GM12878 (cell line): ENCODE data around the gene PI16. TPM values are rescaled to one million over a fixed set of nuclear protein-coding genes. Genes with fewer than 3 reads are reported as not detected.

Experiments used
- ATAC-seq: fragments of 200-7000 bp; cut with Tn5 transposase; 3 replicates; pipeline ENCODE4 v1.9.1; 2020; ENCODE audit warnings: mild to moderate bottlenecking, moderate library complexity
- BruUV-seq: library from RNA; stranded (reverse); fragments of 400-500 nt; replicated peaks from 2 replicates; lab custom pipeline; 2021; lab: Mats Ljungman, UMichigan
- CTCF ChIA-PET: fragments of 300-600 bp; sonication (Branson Sonifier 250); formaldehyde crosslinking; extraction: SDS; loops from one replicate; lab custom pipeline; 2021; ENCODE audit warnings: inconsistent platforms; lab: Yijun Ruan, JAX
- POLR2A ChIA-PET: fragments of 350-600 bp; formaldehyde crosslinking; extraction: SDS; loops from one replicate; lab custom pipeline; 2021; ENCODE audit warnings: inconsistent platforms; lab: Charles Lee
- RAD21 ChIA-PET: fragments of 300-600 bp; sonication (Branson Sonifier 250); formaldehyde crosslinking; loops from one replicate; lab custom pipeline; 2023; ENCODE audit warnings: antibody characterized with exemption; ENCODE audit not compliant: unreplicated experiment; lab: Charles Lee
- SMC1A ChIA-PET: fragments of 300-600 bp; sonication (Branson Sonifier 250); formaldehyde crosslinking; loops from one replicate; lab custom pipeline; 2023; ENCODE audit not compliant: unreplicated experiment, uncharacterized antibody; lab: Charles Lee
- DNase-seq: peaks from one replicate; pipeline ENCODE4 v3.0.0-alpha.2; 2011; ENCODE audit warnings: low read depth, low spot score
- FAIRE-seq: peaks from 3 replicates; lab custom pipeline; 2011; peaks lifted over from hg19 to GRCh38; lab: Jason Lieb, UNC
- H2AFZ ChIP-seq: 2 replicates; pipeline ENCODE4 v1.6.0; 2011; ENCODE audit warnings: low read depth, low read length, control low read depth; ENCODE audit not compliant: control insufficient read depth
- H3K27ac ChIP-seq: 2 replicates; pipeline ENCODE4 v1.5.1; 2011; ENCODE audit warnings: control low read depth; ENCODE audit not compliant: control insufficient read depth, insufficient read depth
- H3K27me3 ChIP-seq, 2 experiments: replicated peaks in 1 of 2; 2 replicates each; pipeline versions ENCODE4 v1.6.0 to v1.6.1; 2011; ENCODE audit warnings: low read length in 1 of 2; ENCODE audit not compliant: control insufficient read depth in 2 of 2, insufficient read depth in 2 of 2
- H3K36me3 ChIP-seq, 2 experiments: 2 replicates each; pipeline ENCODE4 v1.5.1; 2011; ENCODE audit warnings: low read length in 1 of 2; ENCODE audit not compliant: control insufficient read depth in 2 of 2, insufficient read depth in 2 of 2
- H3K4me1 ChIP-seq: 2 replicates; pipeline ENCODE4 v1.6.1; 2011; ENCODE audit warnings: mild to moderate bottlenecking, low read length, moderate library complexity, mixed read lengths; ENCODE audit not compliant: control insufficient read depth, insufficient read depth
- H3K4me2 ChIP-seq: 2 replicates; pipeline ENCODE4 v1.6.0; 2011; ENCODE audit warnings: control low read depth; ENCODE audit not compliant: control insufficient read depth, insufficient read depth
- H3K4me3 ChIP-seq: fragments of 200-600 bp; sonication (generic); 2 replicates; pipeline ENCODE4 v1.5.1; 2016
- H3K79me2 ChIP-seq: 2 replicates; pipeline ENCODE4 v1.6.0; 2011; ENCODE audit warnings: low read length; ENCODE audit not compliant: control insufficient read depth, insufficient read depth
- H3K9ac ChIP-seq: 2 replicates; pipeline ENCODE4 v1.8.0; 2011; ENCODE audit warnings: low read length, control low read depth, mixed read lengths; ENCODE audit not compliant: control insufficient read depth, insufficient read depth
- H3K9me3 ChIP-seq: replicated peaks from 3 replicates; pipeline ENCODE4 v1.5.1; 2011; ENCODE audit warnings: mild to moderate bottlenecking, low read length; ENCODE audit not compliant: control insufficient read depth, insufficient read depth
- H4K20me1 ChIP-seq: 2 replicates; pipeline ENCODE4 v1.6.0; 2011; ENCODE audit not compliant: control insufficient read depth, insufficient read depth
- CHD1 ChIP-seq: IDR thresholded peaks from 2 replicates; pipeline ENCODE4 v1.6.1; 2012; ENCODE audit warnings: low read depth, low read length, improper control_type of control experiment
- FOXK2 ChIP-seq: fragments of 450-650 bp; IDR thresholded peaks from 2 replicates; pipeline ENCODE4 v1.6.1; 2017; ENCODE audit warnings: mild to moderate bottlenecking, moderate library complexity
- POLR2AphosphoS5 ChIP-seq: IDR thresholded peaks from 2 replicates; pipeline ENCODE4 v1.6.1; 2011; ENCODE audit warnings: mild to moderate bottlenecking, low read length, inconsistent platforms
- SIN3A ChIP-seq: IDR thresholded peaks from 2 replicates; pipeline ENCODE4 v1.6.1; 2012; ENCODE audit warnings: low read depth, low read length, improper control_type of control experiment
- SMAD5 ChIP-seq: IDR thresholded peaks from 2 replicates; pipeline ENCODE4 v1.6.1; 2016; ENCODE audit warnings: antibody characterized with exemption, low read depth
- SRF ChIP-seq, 2 experiments: IDR thresholded peaks; 2 replicates each; pipeline ENCODE4 v1.6.1; 2011; ENCODE audit warnings: low read depth in 2 of 2, low read length in 2 of 2, mild to moderate bottlenecking in 1 of 2, moderate library complexity in 1 of 2
- WGBS: methylation state at CpG from one replicate; pipeline ENCODE4 v1.1.6; 2016; ENCODE audit warnings: low lambda C conversion rate; ENCODE audit not compliant: insufficient replicate concordance, insufficient coverage; ENCODE audit errors: missing lambda C conversion rate; 5-methylcytosine and 5-hydroxymethylcytosine counted together
- in situ Hi-C: fragments of 300-500 bp; cut with MboI; formaldehyde crosslinking; loops from 9 replicates; pipeline ENCODE4 v1.14.3; 2018; ENCODE audit warnings: mixed read lengths
- intact Hi-C: fragments of 100-400 bp; cut with micrococcal nuclease; formaldehyde crosslinking; loops from one replicate; pipeline ENCODE4 v1.14.2; 2022; ENCODE audit not compliant: unreplicated experiment
- polyA plus RNA-seq, 11 experiments: library from polyadenylated mRNA; depleted of rRNA in 4 of 11; unstranded in 6 of 11; stranded (reverse) in 5 of 11; fragments of >200 nt; fragmentation: Nextera tagmentation in 4 of 11; fragmentation: Illumina TruSeq in 1 of 11; extraction: Ambion mirVana in 4 of 11; extraction: Trizol in 1 of 11; gene quantifications; 1 replicate in 1 of 11; 2 replicates in 10 of 11; pipeline versions ENCODE4 v1.2.1 to v1.2.3, GENCODE V29; 2011 to 2016; ENCODE audit warnings: inconsistent platforms in 2 of 11, missing spikeins in 2 of 11, low read depth in 1 of 11
- total RNA-seq, 4 experiments: library from RNA; depleted of rRNA in 3 of 4; stranded (reverse); fragments of >200 nt in 3 of 4; fragmentation: Illumina TruSeq in 1 of 4; extraction: Trizol in 1 of 4; gene quantifications; 2 replicates each; pipeline versions ENCODE4 v1.2.1 to v1.2.3, GENCODE V29; 2013 to 2021
- TF ChIP-seq, protein P1 (sequence below): fragments of 450-650 bp; IDR thresholded peaks from 2 replicates; pipeline ENCODE4 v1.6.1; 2017; ENCODE audit warnings: mild to moderate bottlenecking, moderate library complexity
- TF ChIP-seq, protein P2 (sequence below): IDR thresholded peaks from 2 replicates; pipeline ENCODE4 v1.6.1; 2012; ENCODE audit warnings: low read depth, low read length, improper control_type of control experiment
- TF ChIP-seq, protein P3 (sequence below): IDR thresholded peaks from 2 replicates; pipeline ENCODE4 v1.6.1; 2011; ENCODE audit warnings: borderline replicate concordance, low read depth, mild to moderate bottlenecking, moderate library complexity, low read length; ENCODE audit not compliant: insufficient read depth, poor library complexity, severe bottlenecking
- TF ChIP-seq, protein P4 (sequence below): fragments of 450-650 bp; IDR thresholded peaks from 2 replicates; pipeline ENCODE4 v1.6.1; 2017; ENCODE audit warnings: mild to moderate bottlenecking, moderate library complexity

The PI16 gene
- total and polyA plus RNA-seq, 10 of the 15 experiments (the other 5 are each of a cell fraction or from before 2014, with no cell fraction given), result 0.08 to 0.12 TPM; not detected in 8

DNA sequence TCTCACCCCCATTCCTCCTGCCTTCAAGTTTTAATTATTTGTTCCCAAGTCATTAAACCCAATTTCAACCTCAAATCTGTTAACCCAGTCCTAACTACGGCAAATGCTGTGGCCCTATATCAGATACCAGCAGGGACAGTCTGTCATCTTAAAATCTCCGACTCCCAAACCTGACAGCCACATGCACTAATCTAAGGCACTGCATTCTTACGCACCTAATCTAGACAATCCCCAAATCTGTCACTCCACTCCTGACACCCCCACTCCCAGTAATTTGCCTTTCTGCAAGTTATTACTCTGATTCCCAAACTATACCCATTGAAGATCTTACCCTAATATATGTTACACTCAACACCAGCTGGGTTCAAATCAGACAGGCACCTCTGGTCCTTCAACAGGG lies 29.0 kb downstream of the PI16 start:
- FAIRE-seq (no peak), ATAC-seq (no peak), DNase-seq (no peak)
- Histone ChIP-seq H3K9ac (peak overlapping the region; percentile 9; the same call in 1 of the 2 replicates), H3K9me3 (no peaks in the 10 kb centered on the region), H3K36me3 (peaks cover 3 to 8% of the 10 kb centered on the region in 2 experiments), H3K27ac (no peak overlapping the region), H3K27me3 (no peaks in the 10 kb centered on the region), H3K4me1 (peaks cover 9% of the 10 kb centered on the region), H3K4me3 (peak overlapping the region; percentile 93; the same call in 1 of the 2 replicates), H3K4me2 (peak overlapping the region; percentile 85), H2AFZ (no peak overlapping the region), H4K20me1 (peaks cover 14% of the 10 kb centered on the region), H3K79me2 (peaks cover 67% of the 10 kb centered on the region)
- ChIA-PET POLR2A (interaction anchor here (1.0 kb wide), 1 partner anchor 8 kb away, joined by 3 read pairs; no protein-coding TSS in a partner anchor), RAD21 (interaction anchor here (1.5 to 5.5 kb wide), 3 partner anchors 21 to 35 kb away, joined by 4 to 35 read pairs (median 4); no protein-coding TSS in a partner anchor), SMC1A (interaction anchor here (1.5 to 5.0 kb wide), 2 partner anchors 35 to 98 kb away, joined by 3 to 32 read pairs; no protein-coding TSS in a partner anchor), CTCF (interaction anchor here (0.6 to 3.7 kb wide), 3 partner anchors 18 to 222 kb away, joined by 4 to 49 read pairs (median 4); no protein-coding TSS in a partner anchor)
- WGBS, result 97% methylated on average over 3 of the region's 3 CpGs
- BruUV-seq, result no TSS peak
- in situ Hi-C loops (no loop called here), intact Hi-C loops (no loop called here)
- TF ChIP-seq, protein P1, sequence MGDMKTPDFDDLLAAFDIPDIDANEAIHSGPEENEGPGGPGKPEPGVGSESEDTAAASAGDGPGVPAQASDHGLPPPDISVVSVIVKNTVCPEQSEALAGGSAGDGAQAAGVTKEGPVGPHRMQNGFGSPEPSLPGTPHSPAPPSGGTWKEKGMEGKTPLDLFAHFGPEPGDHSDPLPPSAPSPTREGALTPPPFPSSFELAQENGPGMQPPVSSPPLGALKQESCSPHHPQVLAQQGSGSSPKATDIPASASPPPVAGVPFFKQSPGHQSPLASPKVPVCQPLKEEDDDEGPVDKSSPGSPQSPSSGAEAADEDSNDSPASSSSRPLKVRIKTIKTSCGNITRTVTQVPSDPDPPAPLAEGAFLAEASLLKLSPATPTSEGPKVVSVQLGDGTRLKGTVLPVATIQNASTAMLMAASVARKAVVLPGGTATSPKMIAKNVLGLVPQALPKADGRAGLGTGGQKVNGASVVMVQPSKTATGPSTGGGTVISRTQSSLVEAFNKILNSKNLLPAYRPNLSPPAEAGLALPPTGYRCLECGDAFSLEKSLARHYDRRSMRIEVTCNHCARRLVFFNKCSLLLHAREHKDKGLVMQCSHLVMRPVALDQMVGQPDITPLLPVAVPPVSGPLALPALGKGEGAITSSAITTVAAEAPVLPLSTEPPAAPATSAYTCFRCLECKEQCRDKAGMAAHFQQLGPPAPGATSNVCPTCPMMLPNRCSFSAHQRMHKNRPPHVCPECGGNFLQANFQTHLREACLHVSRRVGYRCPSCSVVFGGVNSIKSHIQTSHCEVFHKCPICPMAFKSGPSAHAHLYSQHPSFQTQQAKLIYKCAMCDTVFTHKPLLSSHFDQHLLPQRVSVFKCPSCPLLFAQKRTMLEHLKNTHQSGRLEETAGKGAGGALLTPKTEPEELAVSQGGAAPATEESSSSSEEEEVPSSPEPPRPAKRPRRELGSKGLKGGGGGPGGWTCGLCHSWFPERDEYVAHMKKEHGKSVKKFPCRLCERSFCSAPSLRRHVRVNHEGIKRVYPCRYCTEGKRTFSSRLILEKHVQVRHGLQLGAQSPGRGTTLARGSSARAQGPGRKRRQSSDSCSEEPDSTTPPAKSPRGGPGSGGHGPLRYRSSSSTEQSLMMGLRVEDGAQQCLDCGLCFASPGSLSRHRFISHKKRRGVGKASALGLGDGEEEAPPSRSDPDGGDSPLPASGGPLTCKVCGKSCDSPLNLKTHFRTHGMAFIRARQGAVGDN, result no peak
- TF ChIP-seq CHD1, result no peak
- TF ChIP-seq, protein P2, sequence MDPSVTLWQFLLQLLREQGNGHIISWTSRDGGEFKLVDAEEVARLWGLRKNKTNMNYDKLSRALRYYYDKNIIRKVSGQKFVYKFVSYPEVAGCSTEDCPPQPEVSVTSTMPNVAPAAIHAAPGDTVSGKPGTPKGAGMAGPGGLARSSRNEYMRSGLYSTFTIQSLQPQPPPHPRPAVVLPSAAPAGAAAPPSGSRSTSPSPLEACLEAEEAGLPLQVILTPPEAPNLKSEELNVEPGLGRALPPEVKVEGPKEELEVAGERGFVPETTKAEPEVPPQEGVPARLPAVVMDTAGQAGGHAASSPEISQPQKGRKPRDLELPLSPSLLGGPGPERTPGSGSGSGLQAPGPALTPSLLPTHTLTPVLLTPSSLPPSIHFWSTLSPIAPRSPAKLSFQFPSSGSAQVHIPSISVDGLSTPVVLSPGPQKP, result no peak
- no peak for TF ChIP-seq SMAD5
- TF ChIP-seq POLR2AphosphoS5, result no peak
- TF ChIP-seq, protein P3, sequence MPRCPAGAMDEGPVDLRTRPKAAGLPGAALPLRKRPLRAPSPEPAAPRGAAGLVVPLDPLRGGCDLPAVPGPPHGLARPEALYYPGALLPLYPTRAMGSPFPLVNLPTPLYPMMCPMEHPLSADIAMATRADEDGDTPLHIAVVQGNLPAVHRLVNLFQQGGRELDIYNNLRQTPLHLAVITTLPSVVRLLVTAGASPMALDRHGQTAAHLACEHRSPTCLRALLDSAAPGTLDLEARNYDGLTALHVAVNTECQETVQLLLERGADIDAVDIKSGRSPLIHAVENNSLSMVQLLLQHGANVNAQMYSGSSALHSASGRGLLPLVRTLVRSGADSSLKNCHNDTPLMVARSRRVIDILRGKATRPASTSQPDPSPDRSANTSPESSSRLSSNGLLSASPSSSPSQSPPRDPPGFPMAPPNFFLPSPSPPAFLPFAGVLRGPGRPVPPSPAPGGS, result no peak
- TF ChIP-seq FOXK2, result no peak
- TF ChIP-seq SRF (IDR thresholded peaks at IDR 0.05; ENCODE audit: low read depth in 2 of 2, low read length in 2 of 2), result no peak
- no peak for TF ChIP-seq SIN3A
- TF ChIP-seq, protein P4, sequence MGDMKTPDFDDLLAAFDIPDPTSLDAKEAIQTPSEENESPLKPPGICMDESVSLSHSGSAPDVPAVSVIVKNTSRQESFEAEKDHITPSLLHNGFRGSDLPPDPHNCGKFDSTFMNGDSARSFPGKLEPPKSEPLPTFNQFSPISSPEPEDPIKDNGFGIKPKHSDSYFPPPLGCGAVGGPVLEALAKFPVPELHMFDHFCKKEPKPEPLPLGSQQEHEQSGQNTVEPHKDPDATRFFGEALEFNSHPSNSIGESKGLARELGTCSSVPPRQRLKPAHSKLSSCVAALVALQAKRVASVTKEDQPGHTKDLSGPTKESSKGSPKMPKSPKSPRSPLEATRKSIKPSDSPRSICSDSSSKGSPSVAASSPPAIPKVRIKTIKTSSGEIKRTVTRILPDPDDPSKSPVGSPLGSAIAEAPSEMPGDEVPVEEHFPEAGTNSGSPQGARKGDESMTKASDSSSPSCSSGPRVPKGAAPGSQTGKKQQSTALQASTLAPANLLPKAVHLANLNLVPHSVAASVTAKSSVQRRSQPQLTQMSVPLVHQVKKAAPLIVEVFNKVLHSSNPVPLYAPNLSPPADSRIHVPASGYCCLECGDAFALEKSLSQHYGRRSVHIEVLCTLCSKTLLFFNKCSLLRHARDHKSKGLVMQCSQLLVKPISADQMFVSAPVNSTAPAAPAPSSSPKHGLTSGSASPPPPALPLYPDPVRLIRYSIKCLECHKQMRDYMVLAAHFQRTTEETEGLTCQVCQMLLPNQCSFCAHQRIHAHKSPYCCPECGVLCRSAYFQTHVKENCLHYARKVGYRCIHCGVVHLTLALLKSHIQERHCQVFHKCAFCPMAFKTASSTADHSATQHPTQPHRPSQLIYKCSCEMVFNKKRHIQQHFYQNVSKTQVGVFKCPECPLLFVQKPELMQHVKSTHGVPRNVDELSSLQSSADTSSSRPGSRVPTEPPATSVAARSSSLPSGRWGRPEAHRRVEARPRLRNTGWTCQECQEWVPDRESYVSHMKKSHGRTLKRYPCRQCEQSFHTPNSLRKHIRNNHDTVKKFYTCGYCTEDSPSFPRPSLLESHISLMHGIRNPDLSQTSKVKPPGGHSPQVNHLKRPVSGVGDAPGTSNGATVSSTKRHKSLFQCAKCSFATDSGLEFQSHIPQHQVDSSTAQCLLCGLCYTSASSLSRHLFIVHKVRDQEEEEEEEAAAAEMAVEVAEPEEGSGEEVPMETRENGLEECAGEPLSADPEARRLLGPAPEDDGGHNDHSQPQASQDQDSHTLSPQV, result no peak
